SK-N-SH treated with all-trans-retinoic acid at 6 μM for 48 hours (cell line): ENCODE data around the gene THADA.

Source experiments
- ATAC-seq: fragments of 200-7000 bp; cut with Tn5 transposase; 3 replicates; pipeline ENCODE4 v1.9.1; 2020; ENCODE audit warnings: mild to moderate bottlenecking, moderate library complexity
- ARNTL ChIP-seq: fragments of 450-650 bp; formaldehyde crosslinking; IDR thresholded peaks from 2 replicates; pipeline ENCODE4 v1.5.0; 2020; ENCODE audit warnings: low read depth, mild to moderate bottlenecking, moderate library complexity, borderline replicate concordance
- CSDC2 ChIP-seq: fragments of 250-450 bp; sonication (Bioruptor Pico); IDR thresholded peaks from 2 replicates; pipeline ENCODE4 v1.5.0; 2020; ENCODE audit warnings: mild to moderate bottlenecking, moderate library complexity
- ESRRG ChIP-seq: fragments of 250-450 bp; sonication (Bioruptor Pico); IDR thresholded peaks from 2 replicates; pipeline ENCODE4 v1.6.1; 2021; ENCODE audit warnings: mild to moderate bottlenecking
- GLIS3 ChIP-seq: fragments of 250-450 bp; sonication (Bioruptor Pico); IDR thresholded peaks from 2 replicates; pipeline ENCODE4 v1.5.0; 2020; ENCODE audit warnings: mild to moderate bottlenecking, moderate library complexity
- ISL1 ChIP-seq: fragments of 250-450 bp; sonication (Bioruptor Pico); IDR thresholded peaks from 2 replicates; pipeline ENCODE4 v2.1.2; 2022; ENCODE audit warnings: mild to moderate bottlenecking, moderate library complexity
- OSR1 ChIP-seq: fragments of 250-450 bp; sonication (Bioruptor Pico); IDR thresholded peaks from 2 replicates; pipeline ENCODE4 v1.8.0; 2022; ENCODE audit warnings: moderate library complexity, mild to moderate bottlenecking, inconsistent platforms
- PATZ1 ChIP-seq: fragments of 250-450 bp; sonication (Bioruptor Pico); IDR thresholded peaks from 2 replicates; pipeline ENCODE4 v1.8.0; 2020; ENCODE audit warnings: mild to moderate bottlenecking, moderate library complexity, borderline replicate concordance
- PPARA ChIP-seq: fragments of 250-450 bp; sonication (Bioruptor Pico); IDR thresholded peaks from 2 replicates; pipeline ENCODE4 v1.5.0; 2020; ENCODE audit warnings: mild to moderate bottlenecking, borderline replicate concordance
- RARB ChIP-seq: fragments of 250-450 bp; sonication (Bioruptor Pico); IDR thresholded peaks from 2 replicates; pipeline ENCODE4 v1.8.0; 2021; ENCODE audit warnings: mild to moderate bottlenecking, moderate library complexity
- SNAI2 ChIP-seq: fragments of 250-450 bp; sonication (Bioruptor Pico); IDR thresholded peaks from 2 replicates; pipeline ENCODE4 v1.5.0; 2020; ENCODE audit warnings: mild to moderate bottlenecking, moderate library complexity
- TCF4 ChIP-seq: fragments of 250-450 bp; sonication (Bioruptor Pico); IDR thresholded peaks from 2 replicates; pipeline ENCODE4 v1.8.0; 2021; ENCODE audit warnings: mild to moderate bottlenecking, moderate library complexity, borderline replicate concordance
- TOX ChIP-seq: fragments of 250-450 bp; sonication (Bioruptor Pico); IDR thresholded peaks from 2 replicates; pipeline ENCODE4 v1.8.0; 2021; ENCODE audit warnings: mild to moderate bottlenecking, moderate library complexity, borderline replicate concordance
- TSHZ2 ChIP-seq: fragments of 250-450 bp; sonication (Bioruptor Pico); IDR thresholded peaks from 2 replicates; pipeline ENCODE4 v1.5.0; 2020; ENCODE audit warnings: mild to moderate bottlenecking, moderate library complexity
- ZC3H10 ChIP-seq: fragments of 250-450 bp; sonication (Bioruptor Pico); IDR thresholded peaks from 2 replicates; pipeline ENCODE4 v1.5.1; 2021; ENCODE audit warnings: mild to moderate bottlenecking, moderate library complexity
- ZFP3 ChIP-seq: fragments of 250-450 bp; sonication (Bioruptor Pico); IDR thresholded peaks from 2 replicates; pipeline ENCODE4 v1.5.0; 2020; ENCODE audit warnings: mild to moderate bottlenecking, moderate library complexity
- ZFP30 ChIP-seq: fragments of 450-650 bp; formaldehyde crosslinking; IDR thresholded peaks from 2 replicates; pipeline ENCODE4 v1.5.0; 2022; ENCODE audit warnings: mild to moderate bottlenecking, moderate library complexity
- ZNF565 ChIP-seq: fragments of 450-650 bp; formaldehyde crosslinking; conservative IDR thresholded peaks from 2 replicates; pipeline ENCODE4 v1.5.0; 2020; ENCODE audit warnings: low read depth, mild to moderate bottlenecking, moderate library complexity
- ZNF70 ChIP-seq: fragments of 450-650 bp; formaldehyde crosslinking; IDR thresholded peaks from 2 replicates; pipeline ENCODE4 v1.5.0; 2020; ENCODE audit warnings: mild to moderate bottlenecking, moderate library complexity
- ZNF8 ChIP-seq: fragments of 450-650 bp; formaldehyde crosslinking; IDR thresholded peaks from 2 replicates; pipeline ENCODE4 v1.5.0; 2020; ENCODE audit warnings: mild to moderate bottlenecking, moderate library complexity
- TF ChIP-seq, protein P1 (sequence below): fragments of 250-450 bp; sonication (Bioruptor Pico); IDR thresholded peaks from 2 replicates; pipeline ENCODE4 v1.5.1; 2020; ENCODE audit warnings: low read depth, mild to moderate bottlenecking, moderate library complexity
- TF ChIP-seq, protein P2 (sequence below): fragments of 250-450 bp; sonication (Bioruptor Pico); IDR thresholded peaks from 2 replicates; pipeline ENCODE4 v1.8.0; 2021; ENCODE audit warnings: low read depth, mild to moderate bottlenecking, moderate library complexity, borderline replicate concordance

The THADA gene

GRCh38 chr2:43279317-43279840 is 316.5 kb downstream of the THADA start:
- ATAC-seq = no peak
- TF ChIP-seq TCF4 (CRISPR knock-in tag) (no peak), ARNTL (no peak)

GRCh38 chr2:43278564-43279220 is 317.1 kb downstream of the THADA start:
- no peak for ATAC-seq
- TF ChIP-seq GLIS3 (CRISPR knock-in tag) (no peak), TCF4 (CRISPR knock-in tag) (peak; percentile 24; the same call in 1 of the 2 replicates)
- TF ChIP-seq, all 23 proteins: peak for 1

- TF ChIP-seq ZFP30 (CRISPR knock-in tag) = no peak
- TF ChIP-seq, all 23 proteins: peak for 0
- peak; percentile 36 for ATAC-seq
Measured at GRCh38 chr2:43276962-43277391, 318.9 kb downstream of the THADA start.

- peak; percentile 46; the same call in 1 of the 2 replicates for TF ChIP-seq TCF4 (CRISPR knock-in tag)
- no peak for TF ChIP-seq ISL1 (CRISPR knock-in tag)
- TF ChIP-seq, all 23 proteins: peak for 1
Measured at GRCh38 chr2:43276266-43276941, 319.4 kb downstream of the THADA start.

GRCh38 chr2:43274721-43275120 is 321.1 kb downstream of the THADA start:
- ATAC-seq = no peak
- TF ChIP-seq ARNTL (no peak), PATZ1 (CRISPR knock-in tag) (no peak), ZFP3 (CRISPR knock-in tag) (no peak), TSHZ2 (no peak), ZNF70 (CRISPR knock-in tag) (no peak), TCF4 (CRISPR knock-in tag) (no peak), ZNF8 (CRISPR knock-in tag) (no peak), CSDC2 (CRISPR knock-in tag) (no peak), ZNF565 (CRISPR knock-in tag) (no peak), RARB (CRISPR knock-in tag) (no peak), TOX (no peak), GLIS3 (CRISPR knock-in tag) (no peak), OSR1 (CRISPR knock-in tag) (no peak), ESRRG (CRISPR knock-in tag) (no peak), PPARA (no peak), ISL1 (CRISPR knock-in tag) (no peak), SNAI2 (CRISPR knock-in tag) (no peak), ZC3H10 (CRISPR knock-in tag) (no peak)
- TF ChIP-seq, protein P1, sequence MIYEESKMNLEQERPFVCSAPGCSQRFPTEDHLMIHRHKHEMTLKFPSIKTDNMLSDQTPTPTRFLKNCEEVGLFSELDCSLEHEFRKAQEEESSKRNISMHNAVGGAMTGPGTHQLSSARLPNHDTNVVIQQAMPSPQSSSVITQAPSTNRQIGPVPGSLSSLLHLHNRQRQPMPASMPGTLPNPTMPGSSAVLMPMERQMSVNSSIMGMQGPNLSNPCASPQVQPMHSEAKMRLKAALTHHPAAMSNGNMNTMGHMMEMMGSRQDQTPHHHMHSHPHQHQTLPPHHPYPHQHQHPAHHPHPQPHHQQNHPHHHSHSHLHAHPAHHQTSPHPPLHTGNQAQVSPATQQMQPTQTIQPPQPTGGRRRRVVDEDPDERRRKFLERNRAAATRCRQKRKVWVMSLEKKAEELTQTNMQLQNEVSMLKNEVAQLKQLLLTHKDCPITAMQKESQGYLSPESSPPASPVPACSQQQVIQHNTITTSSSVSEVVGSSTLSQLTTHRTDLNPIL = no peak
- TF ChIP-seq, protein P2, sequence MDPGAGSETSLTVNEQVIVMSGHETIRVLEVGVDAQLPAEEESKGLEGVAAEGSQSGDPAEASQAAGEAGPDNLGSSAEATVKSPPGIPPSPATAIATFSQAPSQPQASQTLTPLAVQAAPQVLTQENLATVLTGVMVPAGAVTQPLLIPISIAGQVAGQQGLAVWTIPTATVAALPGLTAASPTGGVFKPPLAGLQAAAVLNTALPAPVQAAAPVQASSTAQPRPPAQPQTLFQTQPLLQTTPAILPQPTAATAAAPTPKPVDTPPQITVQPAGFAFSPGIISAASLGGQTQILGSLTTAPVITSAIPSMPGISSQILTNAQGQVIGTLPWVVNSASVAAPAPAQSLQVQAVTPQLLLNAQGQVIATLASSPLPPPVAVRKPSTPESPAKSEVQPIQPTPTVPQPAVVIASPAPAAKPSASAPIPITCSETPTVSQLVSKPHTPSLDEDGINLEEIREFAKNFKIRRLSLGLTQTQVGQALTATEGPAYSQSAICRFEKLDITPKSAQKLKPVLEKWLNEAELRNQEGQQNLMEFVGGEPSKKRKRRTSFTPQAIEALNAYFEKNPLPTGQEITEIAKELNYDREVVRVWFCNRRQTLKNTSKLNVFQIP = no peak

More at GRCh38 chr2:43276266-43276941, 319.4 kb downstream of the THADA start:
- peak; percentile 20 for ATAC-seq
